Peyer's patch (tissue), 4 donors: ENCODE measurements around the gene MTFP1. TPM values are rescaled to one million over a fixed set of nuclear protein-coding genes. Genes with fewer than 3 reads are reported as not detected.
A peak's percentile ranks its signal among the peaks of the same experiment; 100 is the strongest.
"Not testable (repeated sequence)": the region's sequence is repeated elsewhere in the genome, so short reads cannot be mapped to it uniquely, and the experiment has no call there.

Experiments
- DNase-seq, 3 donors: peaks; one replicate each; pipeline ENCODE4 v3.0.0-alpha.2; 2017 to 2019
- H3K27ac ChIP-seq, 4 donors: fragments of 200-600 bp; sonication (generic); one replicate each; pipeline ENCODE4 v1.5.1; 2016 to 2019
- H3K27me3 ChIP-seq, 2 donors: fragments of 200-600 bp; sonication (generic); one replicate each; pipeline ENCODE4 v1.5.1; 2019
- H3K36me3 ChIP-seq, 3 donors: fragments of 200-600 bp; sonication (generic); one replicate each; pipeline ENCODE4 v1.5.1; 2016 to 2019
- H3K4me1 ChIP-seq, 4 donors: fragments of 200-600 bp; sonication (generic); one replicate each; pipeline ENCODE4 v1.5.1; 2016 to 2019
- H3K4me3 ChIP-seq, 4 donors: fragments of 200-600 bp; sonication (generic); 1 replicate in 3 of 4; 2 replicates in 1 of 4; pipeline ENCODE4 v1.5.1; 2016 to 2019; ENCODE audit warnings: mild to moderate bottlenecking in 1 of 4
- H3K9me3 ChIP-seq, 4 donors: fragments of 200-600 bp; sonication (generic); one replicate each; pipeline ENCODE4 v1.5.1; 2016 to 2019; ENCODE audit warnings: mild to moderate bottlenecking in 1 of 4
- CTCF ChIP-seq, 6 experiments: fragments of 450-650 bp in 4 of 6; fragments of 200-600 bp in 2 of 6; sonication (generic) in 1 of 6; IDR thresholded peaks; one replicate each; pipeline ENCODE4 v1.5.1; 2017 to 2019; ENCODE audit warnings: antibody characterized with exemption in 6 of 6, mild to moderate bottlenecking in 3 of 6, moderate library complexity in 1 of 6
- POLR2A ChIP-seq, 2 donors: fragments of 450-650 bp; IDR thresholded peaks; one replicate each; pipeline ENCODE4 v1.5.1; 2017; ENCODE audit warnings: antibody characterized with exemption in 2 of 2, mild to moderate bottlenecking in 2 of 2, moderate library complexity in 2 of 2
- total RNA-seq, 4 donors: library from RNA; depleted of rRNA; stranded (reverse); fragments of >200 nt; gene quantifications; one replicate each; pipeline ENCODE4 v1.1.0, GENCODE V29; 2016

Gene MTFP1
- total RNA-seq, 4 donors from 2014 or later, result 12.4 to 24.7 (median 19.2) TPM

- TF ChIP-seq POLR2A (IDR thresholded peaks at IDR 0.05), result no peak
- no peak for TF ChIP-seq CTCF (IDR thresholded peaks at IDR 0.05)
- Histone ChIP-seq H3K36me3 (peaks cover 0 to 10% (median 0%) of the 10 kb centered on the region in 3 donors), H3K4me1 (peaks cover 0 to 35% (median 10%) of the 10 kb centered on the region in 4 donors), H3K27ac (no peak overlapping the region), H3K27me3 (no peaks in the 10 kb centered on the region), H3K4me3 (peak overlapping the region in 2 of 4 donors; percentile 86), H3K9me3 (no peaks in the 10 kb centered on the region)
- no peak for DNase-seq
Measured at GRCh38 chr22:30398685-30399680, 26.6 kb upstream of the MTFP1 start.

GRCh38 chr22:30399718-30400117 lies 25.9 kb upstream of the MTFP1 start:
- Histone ChIP-seq H3K36me3 (peaks cover 0 to 10% (median 0%) of the 10 kb centered on the region in 3 donors), H3K4me1 (peaks cover 0 to 38% (median 10%) of the 10 kb centered on the region in 4 donors), H3K9me3 (no peaks in the 10 kb centered on the region), H3K27me3 (no peaks in the 10 kb centered on the region), H3K27ac (no peak overlapping the region), H3K4me3 (no peak overlapping the region)
- TF ChIP-seq CTCF (IDR thresholded peaks at IDR 0.05), result no peak
- TF ChIP-seq POLR2A (IDR thresholded peaks at IDR 0.05), result no peak
- no peak for DNase-seq

DNA sequence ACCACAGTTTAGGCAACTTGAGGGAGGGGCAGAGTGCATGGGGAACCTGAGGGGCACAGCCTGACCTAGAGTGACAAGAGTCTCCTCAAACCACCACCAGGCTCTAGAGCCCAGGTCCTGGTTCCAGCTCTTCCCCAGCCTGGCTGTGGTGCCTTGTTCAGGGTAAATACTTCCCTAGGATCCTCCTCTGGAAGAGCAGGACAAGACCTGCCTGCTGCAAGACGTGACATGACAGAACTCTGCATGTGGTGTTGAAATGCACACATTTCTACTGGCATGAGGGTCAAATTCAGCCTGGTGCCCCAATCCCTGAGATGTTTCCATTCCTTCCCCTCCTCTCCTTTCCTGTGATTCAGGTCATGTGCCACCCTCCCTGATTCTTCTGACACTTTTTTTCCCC lies 25.4 kb upstream of the MTFP1 start:
- DNase-seq, result no peak
- Histone ChIP-seq H3K9me3 (no peaks in the 10 kb centered on the region), H3K36me3 (peaks cover 0 to 10% (median 0%) of the 10 kb centered on the region in 3 donors), H3K4me3 (no peak overlapping the region), H3K27ac (no peak overlapping the region), H3K27me3 (no peaks in the 10 kb centered on the region), H3K4me1 (peaks cover 0 to 38% (median 10%) of the 10 kb centered on the region in 4 donors)
- TF ChIP-seq POLR2A (IDR thresholded peaks at IDR 0.05), result no peak
- no peak for TF ChIP-seq CTCF (IDR thresholded peaks at IDR 0.05)

GRCh38 chr22:30401024-30401423 lies 24.5 kb upstream of the MTFP1 start:
- not testable (repeated sequence) for H3K9me3 ChIP-seq, DNase-seq, H3K27ac ChIP-seq, H3K27me3 ChIP-seq, H3K4me3 ChIP-seq, H3K36me3 ChIP-seq
- peaks cover 0 to 38% (median 10%) of the 10 kb centered on the region in 4 donors for H3K4me1 ChIP-seq

- Histone ChIP-seq H3K4me3 (no peak overlapping the region), H3K27me3 (no peaks in the 10 kb centered on the region), H3K9me3 (no peaks in the 10 kb centered on the region), H3K36me3 (peaks cover 0 to 19% (median 0%) of the 10 kb centered on the region in 3 donors), H3K4me1 (peaks cover 0 to 28% (median 3%) of the 10 kb centered on the region in 4 donors), H3K27ac (no peak overlapping the region)
- TF ChIP-seq CTCF (IDR thresholded peaks at IDR 0.05) (no peak), POLR2A (IDR thresholded peaks at IDR 0.05) (no peak)
- DNase-seq, result no peak
Measured at GRCh38 chr22:30402028-30402765, 23.4 kb upstream of the MTFP1 start.

DNA sequence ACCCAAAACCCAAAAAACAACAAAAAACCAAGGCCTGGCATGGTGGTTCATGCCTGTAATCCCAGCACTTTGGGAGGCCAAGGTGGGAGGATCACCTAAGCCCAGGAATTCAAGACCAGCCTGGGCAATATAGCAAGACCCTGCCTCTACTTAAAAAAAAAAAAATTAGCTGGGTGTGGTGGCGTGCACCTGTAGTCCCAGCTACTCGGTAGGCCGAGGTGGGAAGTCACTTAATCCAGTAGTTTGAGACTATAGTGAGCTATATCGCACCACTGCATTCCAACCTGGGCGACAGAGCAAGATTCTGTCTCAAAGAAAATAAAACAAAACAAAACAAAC lies 22.8 kb upstream of the MTFP1 start:
- Histone ChIP-seq H3K36me3 (peaks cover 0 to 25% (median 0%) of the 10 kb centered on the region in 3 donors), H3K27ac (peak overlapping the region in 1 of 4 donors; percentile 25), H3K4me1 (peaks cover 0 to 23% (median 0%) of the 10 kb centered on the region in 4 donors)
- not testable (repeated sequence) for H3K4me3 ChIP-seq, H3K9me3 ChIP-seq, DNase-seq, H3K27me3 ChIP-seq
